ENCODE measurements around the gene TNFSF13.

TNFSF13 gene

DNA sequence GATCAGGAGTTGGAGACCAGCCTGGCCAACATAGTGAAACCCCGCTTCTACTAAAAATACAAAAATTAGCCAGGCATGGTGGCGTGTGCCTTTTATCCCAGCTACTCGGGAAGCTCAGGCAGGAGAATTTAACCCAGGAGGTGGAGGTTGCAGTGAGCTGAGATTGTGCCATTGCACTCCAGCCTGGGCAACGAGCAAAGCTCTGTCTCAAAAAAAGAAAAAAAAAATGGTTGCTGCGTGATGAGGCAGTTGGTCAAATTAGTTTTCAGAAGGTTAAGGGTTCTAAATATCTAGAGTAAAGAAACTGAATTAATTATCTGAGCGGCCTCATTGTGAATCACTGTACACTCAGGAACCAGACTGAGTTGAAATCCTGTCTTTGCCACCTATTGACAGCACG, 17.4 kb downstream of the TNFSF13 start:
- no peak for DNase-seq

DNA sequence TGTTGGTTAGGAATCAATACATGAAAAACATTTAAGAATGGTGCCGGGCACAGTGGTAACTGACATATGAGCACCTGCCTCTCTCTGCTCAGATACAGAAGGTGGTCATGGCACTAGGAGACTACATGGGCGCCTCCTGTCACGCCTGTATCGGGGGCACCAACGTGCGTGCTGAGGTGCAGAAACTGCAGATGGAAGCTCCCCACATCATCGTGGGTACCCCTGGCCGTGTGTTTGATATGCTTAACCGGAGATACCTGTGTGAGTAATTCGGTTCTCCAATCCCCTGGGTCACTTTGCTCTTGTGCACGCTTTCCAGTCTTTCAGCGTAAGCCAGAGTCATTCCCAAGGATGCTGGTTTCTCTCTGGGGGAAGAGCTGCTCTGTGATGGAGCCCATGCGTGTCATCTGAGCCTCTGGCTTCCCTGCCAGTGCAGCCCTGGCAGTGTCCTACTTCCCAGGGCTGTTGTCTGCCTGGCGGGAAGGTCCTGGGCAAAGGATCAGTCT, 17.9 kb downstream of the TNFSF13 start:
- DNase-seq: no peak

DNA sequence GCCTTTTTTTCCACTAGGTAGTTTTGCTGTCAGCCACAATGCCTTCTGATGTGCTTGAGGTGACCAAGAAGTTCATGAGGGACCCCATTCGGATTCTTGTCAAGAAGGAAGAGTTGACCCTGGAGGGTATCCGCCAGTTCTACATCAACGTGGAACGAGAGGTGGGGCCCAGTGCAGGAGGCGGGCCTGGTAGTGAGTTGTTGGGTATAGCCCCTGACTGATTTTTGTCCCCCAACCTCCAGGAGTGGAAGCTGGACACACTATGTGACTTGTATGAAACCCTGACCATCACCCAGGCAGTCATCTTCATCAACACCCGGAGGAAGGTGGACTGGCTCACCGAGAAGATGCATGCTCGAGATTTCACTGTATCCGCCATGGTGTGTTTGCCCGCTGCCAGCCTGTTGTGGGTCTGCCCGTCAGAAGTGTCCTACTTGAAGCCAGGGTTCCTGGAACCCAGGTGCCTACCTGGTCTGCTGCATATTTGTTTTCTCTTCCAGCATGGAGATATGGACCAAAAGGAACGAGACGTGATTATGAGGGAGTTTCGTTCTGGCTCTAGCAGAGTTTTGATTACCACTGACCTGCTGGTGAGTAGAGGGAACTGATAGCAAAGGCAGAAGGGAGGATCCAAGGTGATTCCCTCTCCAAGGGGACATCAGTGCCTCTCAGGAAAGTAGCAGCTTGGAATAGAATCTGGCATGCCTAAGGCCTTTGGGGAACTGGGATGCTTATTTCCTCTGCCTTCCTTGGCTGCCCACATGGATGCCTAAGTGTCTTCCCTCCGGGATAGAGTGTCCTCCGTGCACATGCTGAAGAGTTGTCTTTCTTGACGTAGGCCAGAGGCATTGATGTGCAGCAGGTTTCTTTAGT, 19.0 kb downstream of the TNFSF13 start:
- DNase-seq: no peak

DNA sequence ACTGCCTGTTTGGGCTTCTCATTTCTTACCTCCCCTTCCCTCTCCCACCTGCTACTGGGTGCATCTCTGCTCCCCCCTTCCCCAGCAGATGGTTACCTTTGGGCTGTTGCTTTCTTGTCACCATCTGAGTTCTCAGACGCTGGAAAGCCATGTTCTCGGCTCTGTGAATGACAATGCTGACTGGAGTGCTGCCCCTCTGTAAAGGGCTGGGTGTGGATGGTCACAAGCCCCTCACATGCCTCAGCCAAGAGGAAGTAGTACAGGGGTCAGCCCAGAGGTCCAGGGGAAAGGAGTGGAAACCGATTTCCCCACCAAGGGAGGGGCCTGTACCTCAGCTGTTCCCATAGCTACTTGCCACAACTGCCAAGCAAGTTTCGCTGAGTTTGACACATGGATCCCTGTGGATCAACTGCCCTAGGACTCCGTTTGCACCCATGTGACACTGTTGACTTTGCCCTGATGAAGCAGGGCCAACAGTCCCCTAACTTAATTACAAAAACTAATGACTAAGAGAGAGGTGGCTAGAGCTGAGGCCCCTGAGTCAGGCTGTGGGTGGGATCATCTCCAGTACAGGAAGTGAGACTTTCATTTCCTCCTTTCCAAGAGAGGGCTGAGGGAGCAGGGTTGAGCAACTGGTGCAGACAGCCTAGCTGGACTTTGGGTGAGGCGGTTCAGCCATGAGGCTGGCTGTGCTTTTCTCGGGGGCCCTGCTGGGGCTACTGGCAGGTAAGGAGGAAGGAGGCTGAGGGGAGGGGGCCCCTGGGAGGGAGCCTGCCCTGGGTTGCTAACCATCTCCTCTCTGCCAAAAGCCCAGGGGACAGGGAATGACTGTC, 20.7 kb downstream of the TNFSF13 start, which contains the start of gene CD68:
Gene CD68, plus strand, starts transcription at position 638 of the 833 bp plus-strand sequence. Its CDS starts 40 bp downstream, at position 678.
- no peak for DNase-seq

DNA sequence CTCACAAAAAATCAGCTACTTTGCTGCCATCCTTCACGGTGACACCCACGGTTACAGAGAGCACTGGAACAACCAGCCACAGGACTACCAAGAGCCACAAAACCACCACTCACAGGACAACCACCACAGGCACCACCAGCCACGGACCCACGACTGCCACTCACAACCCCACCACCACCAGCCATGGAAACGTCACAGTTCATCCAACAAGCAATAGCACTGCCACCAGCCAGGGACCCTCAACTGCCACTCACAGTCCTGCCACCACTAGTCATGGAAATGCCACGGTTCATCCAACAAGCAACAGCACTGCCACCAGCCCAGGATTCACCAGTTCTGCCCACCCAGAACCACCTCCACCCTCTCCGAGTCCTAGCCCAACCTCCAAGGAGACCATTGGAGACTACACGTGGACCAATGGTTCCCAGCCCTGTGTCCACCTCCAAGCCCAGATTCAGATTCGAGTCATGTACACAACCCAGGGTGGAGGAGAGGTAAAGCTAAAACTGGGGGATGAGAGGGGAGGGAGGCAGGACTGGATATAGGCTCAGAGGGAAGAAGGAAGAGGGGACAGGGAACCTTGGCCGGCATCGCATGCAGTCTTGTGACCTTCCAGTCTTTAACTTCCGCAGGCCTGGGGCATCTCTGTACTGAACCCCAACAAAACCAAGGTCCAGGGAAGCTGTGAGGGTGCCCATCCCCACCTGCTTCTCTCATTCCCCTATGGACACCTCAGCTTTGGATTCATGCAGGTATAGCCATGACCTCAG, 21.5 kb downstream of the TNFSF13 start:
- DNase-seq: no peak

DNA sequence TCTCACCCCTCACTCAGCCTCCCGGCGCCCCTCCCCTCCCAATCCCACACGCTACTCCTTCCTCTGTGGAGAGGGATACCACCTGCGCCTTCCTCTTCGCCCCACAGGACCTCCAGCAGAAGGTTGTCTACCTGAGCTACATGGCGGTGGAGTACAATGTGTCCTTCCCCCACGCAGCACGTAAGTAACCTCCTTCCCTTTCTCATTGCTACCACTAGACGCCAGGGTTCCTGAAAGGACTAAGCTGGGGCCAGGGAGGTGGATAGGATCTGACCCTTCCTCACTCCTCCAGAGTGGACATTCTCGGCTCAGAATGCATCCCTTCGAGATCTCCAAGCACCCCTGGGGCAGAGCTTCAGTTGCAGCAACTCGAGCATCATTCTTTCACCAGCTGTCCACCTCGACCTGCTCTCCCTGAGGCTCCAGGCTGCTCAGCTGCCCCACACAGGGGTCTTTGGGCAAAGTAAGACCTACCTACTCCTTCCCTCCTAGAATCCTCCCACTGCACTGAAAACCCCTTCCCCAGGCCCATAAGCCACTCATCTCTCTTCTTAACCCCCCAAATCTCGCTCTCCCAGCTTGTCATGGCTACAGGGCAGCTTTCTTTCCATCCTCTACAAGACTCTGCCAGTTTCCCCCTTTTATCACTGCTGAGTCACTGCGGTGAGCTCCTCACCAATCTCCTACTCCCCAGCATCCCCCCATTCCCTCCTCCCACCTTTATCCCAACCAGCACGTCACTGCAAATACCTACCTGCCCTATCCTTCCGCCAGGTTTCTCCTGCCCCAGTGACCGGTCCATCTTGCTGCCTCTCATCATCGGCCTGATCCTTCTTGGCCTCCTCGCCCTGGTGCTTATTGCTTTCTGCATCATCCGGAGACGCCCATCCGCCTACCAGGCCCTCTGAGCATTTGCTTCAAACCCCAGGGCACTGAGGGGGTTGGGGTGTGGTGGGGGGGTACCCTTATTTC, 22.3 kb downstream of the TNFSF13 start:
- no peak for DNase-seq

DNA sequence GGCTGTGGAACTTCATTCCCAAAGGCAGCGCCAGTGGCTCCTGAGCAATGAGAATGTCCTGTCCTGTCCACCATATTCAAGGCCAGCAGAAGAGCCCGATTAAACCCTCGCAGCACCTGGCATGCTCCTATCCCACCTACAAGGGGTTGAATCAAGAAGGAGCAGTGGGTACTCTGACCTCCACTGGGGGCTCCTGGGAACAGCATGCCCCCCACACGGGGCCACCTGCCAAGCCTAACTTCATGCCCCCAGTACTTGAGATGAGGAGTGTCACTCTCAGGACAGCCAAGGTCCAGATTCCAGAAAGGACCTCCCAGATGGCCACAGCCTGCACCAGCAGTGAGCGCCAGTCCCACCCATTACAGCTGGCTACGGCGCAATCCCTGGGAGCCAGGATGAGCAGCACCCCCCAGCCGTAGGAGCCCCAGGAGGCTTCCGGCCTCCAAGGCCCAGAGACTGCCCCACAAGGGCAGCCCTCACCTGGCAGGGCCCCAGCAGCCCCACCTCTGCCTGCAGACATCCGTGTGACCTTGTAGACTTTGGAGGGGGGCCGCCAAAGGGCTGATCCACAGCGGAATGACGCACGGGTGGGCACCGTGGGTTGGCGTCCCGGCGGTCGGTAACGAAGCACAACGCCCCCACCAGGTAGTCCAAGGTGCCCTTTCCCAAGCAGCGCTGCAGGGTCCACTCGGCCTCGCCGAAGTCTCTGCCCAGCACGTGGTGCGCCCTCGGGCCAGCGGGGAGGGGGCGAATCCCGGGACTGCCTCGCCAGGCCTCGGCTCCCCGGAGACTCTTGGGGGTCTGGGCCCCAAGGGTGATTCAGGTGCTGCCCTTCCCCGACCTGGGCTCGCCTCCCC, 24.1 kb downstream of the TNFSF13 start:
- DNase-seq: no peak

DNA sequence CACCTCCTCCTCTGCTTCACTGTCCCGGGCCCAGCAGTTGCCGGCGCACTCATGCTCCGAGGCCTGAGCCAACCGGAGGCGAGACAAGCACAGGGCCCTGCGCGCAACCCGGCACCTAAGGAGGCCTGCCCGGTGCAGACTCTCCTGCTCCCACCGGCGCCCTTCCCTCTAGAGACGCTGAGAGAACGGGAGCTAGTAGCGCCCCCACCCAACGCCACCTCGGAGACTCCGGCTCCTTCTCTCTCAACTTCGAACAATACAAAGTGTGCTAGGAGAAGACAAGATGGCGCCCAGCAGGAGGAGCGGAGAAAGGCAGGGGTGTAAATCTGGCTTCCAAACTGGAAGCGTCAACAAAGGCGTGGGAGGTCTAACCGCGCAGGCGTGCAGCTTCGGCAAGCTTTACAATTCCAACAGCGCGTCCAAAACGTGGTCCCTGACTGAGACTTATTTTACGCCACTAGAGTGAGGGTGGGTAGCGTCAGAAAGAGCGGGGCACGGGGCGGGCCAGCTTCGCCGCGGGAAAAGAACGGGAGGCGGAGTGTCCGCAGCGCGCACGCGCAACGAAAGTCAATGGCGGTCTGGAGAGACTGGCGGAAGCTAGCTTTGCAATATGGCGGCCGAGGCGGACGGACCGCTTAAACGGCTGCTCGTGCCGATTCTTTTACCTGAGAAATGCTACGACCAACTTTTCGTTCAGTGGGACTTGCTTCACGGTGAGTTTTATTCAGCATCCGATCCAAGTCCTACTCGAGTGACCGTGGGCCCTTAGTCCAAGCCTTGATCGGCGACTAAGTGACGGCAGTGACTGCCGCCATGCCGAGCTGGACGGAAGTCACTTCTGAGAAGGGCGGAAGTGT, 24.9 kb downstream of the TNFSF13 start, which contains the start of gene MPDU1:
Gene MPDU1, plus strand, starts transcription at position 600 of the 857 bp plus-strand sequence. Its CDS starts 11 bp downstream, at position 611.
- no peak for DNase-seq

DNA sequence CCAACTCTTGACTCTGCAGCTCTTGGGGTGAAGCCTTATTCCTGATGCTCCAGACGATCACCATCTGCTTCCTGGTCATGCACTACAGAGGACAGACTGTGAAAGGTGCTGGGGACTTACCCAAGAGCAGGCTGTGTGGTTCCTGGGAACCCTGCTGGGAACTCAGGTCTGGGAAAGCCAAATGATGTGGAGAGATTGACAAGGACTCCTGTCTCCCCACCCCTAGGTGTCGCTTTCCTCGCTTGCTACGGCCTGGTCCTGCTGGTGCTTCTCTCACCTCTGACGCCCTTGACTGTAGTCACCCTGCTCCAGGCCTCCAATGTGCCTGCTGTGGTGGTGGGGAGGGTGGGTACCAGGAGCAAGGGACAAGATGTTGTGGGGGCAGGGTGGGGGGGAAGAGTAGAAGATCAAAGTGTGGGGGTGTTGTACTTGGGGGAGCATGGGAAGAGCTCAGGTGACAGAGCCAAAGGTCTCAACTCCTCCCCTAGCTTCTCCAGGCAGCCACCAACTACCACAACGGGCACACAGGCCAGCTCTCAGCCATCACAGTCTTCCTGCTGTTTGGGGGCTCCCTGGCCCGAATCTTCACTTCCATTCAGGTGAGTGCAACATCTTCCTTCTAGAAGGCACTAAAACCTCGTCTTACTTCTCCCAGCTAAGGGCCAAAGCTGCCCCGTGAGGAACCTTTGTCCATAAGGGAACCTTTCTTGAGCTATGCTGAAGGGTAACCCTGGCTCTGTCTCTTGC, 28.3 kb downstream of the TNFSF13 start:
- no peak for DNase-seq

DNA sequence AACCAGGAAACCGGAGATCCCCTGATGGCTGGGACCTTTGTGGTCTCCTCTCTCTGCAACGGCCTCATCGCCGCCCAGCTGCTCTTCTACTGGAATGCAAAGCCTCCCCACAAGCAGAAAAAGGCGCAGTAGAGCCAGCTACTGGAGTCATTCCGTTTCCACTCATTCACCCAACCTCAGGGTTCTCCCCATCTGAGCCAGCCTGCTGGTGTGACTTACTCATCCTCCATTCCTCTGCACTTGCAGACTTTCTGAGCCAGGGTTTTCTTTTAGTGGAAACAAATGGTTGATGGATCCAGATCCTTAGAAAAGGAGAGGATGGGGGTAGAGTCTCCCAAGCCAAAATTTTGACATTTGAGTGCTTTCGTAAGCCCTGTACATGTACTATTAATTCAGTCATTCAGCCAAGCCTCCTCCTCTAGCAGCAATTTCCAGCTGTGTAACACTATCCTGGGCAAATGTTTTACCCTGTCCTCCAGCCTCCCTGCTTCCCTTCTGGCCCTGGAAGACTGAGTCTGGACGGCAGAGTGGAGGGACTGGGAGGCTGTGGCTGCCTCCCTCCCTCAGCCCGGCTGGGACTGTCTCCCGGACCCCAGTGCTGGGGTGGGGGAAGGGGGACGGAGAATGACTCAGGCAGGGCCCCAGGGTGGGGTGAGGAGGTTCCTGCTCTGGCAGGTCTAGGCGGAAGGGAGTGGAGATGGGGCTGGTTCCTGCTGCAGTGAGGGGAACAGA, 29.0 kb downstream of the TNFSF13 start:
- no peak for DNase-seq

DNA sequence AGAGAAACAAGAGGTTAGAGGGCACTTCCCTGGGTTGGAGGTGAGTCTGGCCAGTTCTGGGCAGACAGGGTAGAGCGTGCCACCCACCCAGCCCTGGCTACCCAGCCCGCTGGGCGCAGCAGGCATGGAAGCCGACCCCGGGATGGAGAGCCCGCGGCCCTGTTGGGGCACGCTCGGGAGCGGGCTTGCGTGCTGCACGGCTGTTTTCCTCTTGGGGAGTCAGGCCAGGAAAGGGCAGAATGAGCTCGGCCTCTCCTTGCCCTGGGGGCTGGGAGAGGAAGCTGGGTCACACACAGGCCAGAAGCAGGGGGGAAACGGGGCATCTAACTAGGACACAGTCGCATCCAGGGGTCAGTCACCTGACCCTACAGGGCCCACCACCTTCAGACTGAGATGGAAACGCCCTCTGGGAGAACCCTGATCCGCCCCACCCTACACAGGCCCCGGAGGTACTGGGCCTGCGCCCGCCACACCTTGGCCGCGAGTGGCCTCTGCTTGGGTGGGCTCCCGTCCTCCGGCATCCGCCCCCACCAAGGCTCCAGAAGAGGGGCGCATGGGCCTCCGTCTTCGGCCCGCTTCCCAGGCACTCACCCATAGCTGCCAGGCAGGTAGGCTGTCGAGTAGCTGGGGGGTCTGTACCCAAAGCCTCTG, 30.1 kb downstream of the TNFSF13 start:
- no peak for DNase-seq

DNA sequence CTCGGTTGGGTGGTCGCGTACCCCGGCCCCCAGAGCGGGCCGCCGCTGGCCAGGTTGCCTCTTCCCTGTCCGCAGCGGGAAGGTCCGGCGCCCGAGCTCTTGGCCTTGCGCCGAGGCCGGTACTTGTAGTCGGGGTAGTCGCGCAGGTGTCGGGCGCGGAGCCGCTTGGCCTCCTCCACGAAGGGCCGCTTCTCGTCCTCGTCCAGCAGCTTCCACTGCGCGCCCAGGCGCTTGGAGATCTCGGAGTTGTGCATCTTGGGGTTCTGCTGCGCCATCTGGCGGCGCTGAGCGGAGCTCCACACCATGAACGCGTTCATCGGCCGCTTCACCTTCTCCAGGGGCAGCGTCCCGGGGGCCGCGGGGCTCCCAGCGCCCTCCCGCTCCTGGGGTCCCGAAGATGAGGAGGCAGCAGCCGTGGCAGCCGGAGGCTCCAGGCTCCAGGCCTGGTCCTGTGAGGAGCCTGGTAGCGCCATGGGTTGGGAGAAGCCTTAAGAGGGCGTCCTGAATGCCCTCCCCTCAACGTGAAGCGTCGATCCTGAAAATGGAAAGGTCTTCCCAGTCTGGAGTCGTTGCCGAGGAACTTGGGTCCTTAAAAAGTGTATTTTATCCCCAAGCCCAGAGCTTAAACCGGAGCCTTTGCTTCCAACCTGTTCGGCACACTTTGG, 30.8 kb downstream of the TNFSF13 start:
- DNase-seq: no peak

DNA sequence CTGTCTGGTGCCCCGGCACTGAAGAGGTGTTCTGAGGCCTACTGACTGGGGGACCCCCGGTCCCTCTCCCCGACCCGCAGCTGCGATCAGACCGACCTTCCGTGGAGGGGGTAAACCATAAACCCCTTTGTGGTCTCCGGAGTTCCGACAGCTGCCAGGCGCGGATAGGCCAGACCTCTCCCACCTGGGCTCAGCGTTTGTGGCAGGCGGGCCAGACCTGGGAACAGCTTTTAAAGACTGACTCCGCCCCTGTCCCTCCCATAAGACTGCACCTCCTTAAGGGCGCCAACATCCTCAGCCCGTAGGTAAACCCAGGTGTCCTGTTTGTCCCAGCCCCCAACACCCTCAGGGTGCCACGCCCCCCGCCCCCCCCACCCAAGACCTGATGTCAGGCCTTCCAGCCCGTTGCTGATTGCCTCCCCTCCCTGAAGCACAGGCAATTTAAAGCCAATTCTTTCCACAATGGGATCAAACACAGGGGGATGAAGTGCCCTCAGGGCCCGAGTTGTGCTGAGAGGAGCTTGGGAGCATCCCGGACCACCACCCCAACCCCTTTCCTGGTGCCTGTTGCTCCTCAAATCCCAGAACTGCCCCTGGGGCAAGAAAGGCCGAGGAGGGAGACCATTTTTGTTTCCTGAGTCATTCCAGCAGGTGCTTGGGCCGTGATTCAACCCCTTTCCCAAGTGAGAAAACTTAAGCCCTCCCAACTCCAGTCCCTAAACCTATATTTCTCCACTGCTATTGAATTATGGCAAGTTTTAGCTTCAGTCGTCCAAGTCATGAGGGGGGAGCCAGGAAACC, 31.5 kb downstream of the TNFSF13 start, which contains the start of gene SOX15:
Gene SOX15, minus strand, starts transcription at position 204 of the 801 bp plus-strand sequence. CDS start 418 bp downstream, outside the sequence.
- no peak for DNase-seq

DNA sequence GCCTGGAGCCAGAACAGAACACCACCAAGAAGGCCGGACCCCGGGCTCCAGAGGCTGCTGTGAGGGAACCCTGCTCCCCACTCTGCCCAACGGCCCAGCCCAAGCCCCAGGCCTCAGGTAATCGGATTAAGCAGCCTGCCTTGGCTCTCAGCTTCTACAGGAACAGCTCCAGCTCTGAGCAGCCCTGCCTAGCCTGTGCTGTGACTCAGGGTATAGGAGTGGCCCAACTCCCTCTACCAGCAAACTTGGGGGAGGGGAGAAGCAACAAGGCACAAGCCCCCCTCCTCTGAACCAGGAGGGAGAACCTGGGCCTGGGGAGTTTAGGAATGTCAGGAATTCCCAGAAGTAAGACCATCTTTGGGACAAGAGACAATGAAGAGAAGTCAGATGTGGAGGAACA, 32.2 kb downstream of the TNFSF13 start:
- DNase-seq: no peak

DNA sequence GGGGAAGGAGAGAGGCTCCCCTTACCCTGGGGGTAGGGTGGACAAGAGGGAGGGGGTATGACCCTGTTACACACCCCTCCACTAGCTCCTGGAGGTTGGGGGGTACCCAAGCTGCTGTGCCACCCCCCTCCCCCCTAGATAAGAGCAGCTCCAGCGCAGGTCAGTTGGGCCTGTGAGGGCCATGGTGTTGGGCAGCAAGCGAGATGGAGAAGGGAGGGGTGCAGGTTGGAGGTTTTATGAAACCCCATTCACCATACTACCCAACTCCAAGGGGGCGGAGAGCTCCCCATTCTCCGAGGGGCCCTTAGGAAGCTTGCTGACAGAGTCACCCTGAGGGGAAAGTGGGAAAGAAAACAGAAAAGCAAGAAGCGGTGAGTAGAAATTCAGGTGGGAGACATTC, 33.0 kb downstream of the TNFSF13 start:
- DNase-seq: no peak
